BLaER1 (cell line): ENCODE results near the gene CSF1R.

Source experiments
- H3K27ac ChIP-seq: shearing (Covaris generic); formaldehyde crosslinking; 2 replicates; pipeline ENCODE4 v1.8.1; 2022
- H3K27me3 ChIP-seq: shearing (Covaris generic); formaldehyde crosslinking; 2 replicates; pipeline ENCODE4 v1.8.1; 2022
- H3K36me3 ChIP-seq: shearing (Covaris generic); formaldehyde crosslinking; 2 replicates; pipeline ENCODE4 v1.8.1; 2022
- H3K4me1 ChIP-seq: shearing (Covaris generic); formaldehyde crosslinking; 2 replicates; pipeline ENCODE4 v1.8.1; 2022
- H3K4me2 ChIP-seq: shearing (Covaris generic); formaldehyde crosslinking; 2 replicates; pipeline ENCODE4 v1.8.1; 2022
- H3K4me3 ChIP-seq: shearing (Covaris generic); formaldehyde crosslinking; 2 replicates; pipeline ENCODE4 v1.8.1; 2022
- H3K9ac ChIP-seq: shearing (Covaris generic); formaldehyde crosslinking; 2 replicates; pipeline ENCODE4 v1.8.1; 2022
- H3K9me3 ChIP-seq: shearing (Covaris generic); formaldehyde crosslinking; 2 replicates; pipeline ENCODE4 v1.8.1; 2022
- H4K20me1 ChIP-seq: shearing (Covaris generic); formaldehyde crosslinking; 2 replicates; pipeline ENCODE4 v1.8.1; 2022
- Cebpa-rat ChIP-seq: shearing (Covaris generic); IDR thresholded peaks from 2 replicates; pipeline ENCODE4 v1.8.1; 2022

CSF1R gene

GRCh38 chr5:150075806-150076205 lies 10.5 kb downstream of the CSF1R start:
- H3K27me3 ChIP-seq = no peaks in the 10 kb centered on the region
- peaks cover 35% of the 10 kb centered on the region for H3K4me1 ChIP-seq
- no peak overlapping the region for H3K9ac ChIP-seq
- no peak for TF ChIP-seq Cebpa-rat
- peaks cover 17% of the 10 kb centered on the region for H3K9me3 ChIP-seq
- H3K36me3 ChIP-seq = no peaks in the 10 kb centered on the region
- no peak overlapping the region; the same call in 1 of the 2 replicates for H3K4me2 ChIP-seq
- no peaks in the 10 kb centered on the region for H4K20me1 ChIP-seq
- no peak overlapping the region for H3K4me3 ChIP-seq
- H3K27ac ChIP-seq = no peak overlapping the region

DNA sequence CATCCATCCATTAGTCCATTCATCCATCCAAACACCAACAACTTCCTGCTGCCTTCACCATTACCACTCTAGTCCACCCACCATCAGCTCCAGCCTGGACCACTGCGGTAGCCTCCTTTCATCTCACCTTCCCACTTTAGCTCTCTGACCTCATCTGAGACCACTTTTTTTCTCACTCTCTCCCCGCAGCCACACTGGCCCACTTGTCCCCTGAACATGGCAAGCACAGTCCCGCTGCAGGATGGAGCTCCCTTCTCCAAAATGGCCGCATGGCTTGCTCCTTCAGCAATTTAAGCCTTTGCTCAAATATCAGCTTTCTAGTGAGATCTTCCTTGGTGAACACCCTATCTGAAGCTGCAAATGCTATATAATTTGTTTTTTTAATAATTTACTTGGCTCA lies 11.1 kb downstream of the CSF1R start:
- no peaks in the 10 kb centered on the region for H4K20me1 ChIP-seq
- no peak overlapping the region for H3K9ac ChIP-seq
- peaks cover 35% of the 10 kb centered on the region for H3K4me1 ChIP-seq
- H3K4me3 ChIP-seq = no peak overlapping the region
- H3K27ac ChIP-seq = no peak overlapping the region
- peaks cover 17% of the 10 kb centered on the region for H3K9me3 ChIP-seq
- H3K36me3 ChIP-seq = no peaks in the 10 kb centered on the region
- no peaks in the 10 kb centered on the region for H3K27me3 ChIP-seq
- no peak for TF ChIP-seq Cebpa-rat
- no peak overlapping the region for H3K4me2 ChIP-seq

DNA sequence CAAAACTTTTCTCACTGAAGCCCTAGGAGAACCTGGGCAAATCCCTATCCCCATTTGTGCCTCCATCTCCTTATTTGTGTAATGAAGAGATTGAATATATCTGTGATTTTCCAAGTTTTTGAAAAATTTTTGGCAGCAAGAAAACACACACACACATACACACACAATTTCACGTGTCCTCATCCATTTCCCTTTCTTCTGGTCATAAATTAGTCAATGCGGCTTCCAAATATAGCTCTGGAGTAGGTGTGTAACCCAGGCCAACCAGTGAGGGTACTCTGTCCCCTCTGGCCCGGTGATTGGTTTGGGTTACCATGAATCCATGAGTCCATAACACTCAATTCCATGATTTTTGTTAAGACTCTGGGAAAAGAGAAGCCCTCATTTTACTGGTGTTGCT lies 12.7 kb downstream of the CSF1R start:
- no peaks in the 10 kb centered on the region for H4K20me1 ChIP-seq
- no peak overlapping the region for H3K4me3 ChIP-seq
- H3K36me3 ChIP-seq = no peaks in the 10 kb centered on the region
- H3K4me2 ChIP-seq = no peak overlapping the region
- H3K27ac ChIP-seq = no peak overlapping the region
- no peaks in the 10 kb centered on the region for H3K27me3 ChIP-seq
- TF ChIP-seq Cebpa-rat = no peak
- peaks cover 17% of the 10 kb centered on the region for H3K9me3 ChIP-seq
- peaks cover 35% of the 10 kb centered on the region for H3K4me1 ChIP-seq
- H3K9ac ChIP-seq = no peak overlapping the region

DNA sequence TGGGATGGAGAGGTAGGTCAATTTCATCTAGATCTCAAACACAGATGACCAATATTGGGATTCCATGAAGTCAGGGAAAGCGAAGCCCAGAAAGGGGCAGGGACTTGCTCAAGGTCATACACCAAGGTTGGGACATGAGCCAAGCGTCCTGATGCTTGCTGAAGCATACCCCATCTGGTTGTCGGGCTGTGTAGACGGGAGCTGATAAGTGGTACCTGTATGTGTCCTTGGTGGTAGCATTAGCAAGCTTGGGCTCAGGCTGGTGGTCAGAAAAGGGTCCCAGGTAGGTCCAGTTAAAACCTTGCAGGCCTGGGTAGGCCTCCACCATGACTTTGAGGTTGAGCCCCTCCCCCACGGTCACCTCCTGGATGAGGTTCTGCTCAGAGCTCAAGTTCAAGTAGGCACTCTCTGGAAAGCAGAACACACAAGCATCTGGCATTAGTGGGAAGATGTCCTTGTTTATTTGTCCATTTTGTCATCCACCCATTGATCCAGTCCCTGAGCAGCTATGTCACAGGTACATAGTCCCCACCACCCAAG lies 13.2 kb downstream of the CSF1R start:
- H3K9me3 ChIP-seq = peaks cover 17% of the 10 kb centered on the region
- peaks cover 39% of the 10 kb centered on the region for H3K4me1 ChIP-seq
- no peak overlapping the region for H3K4me3 ChIP-seq
- no peak overlapping the region for H3K9ac ChIP-seq
- no peaks in the 10 kb centered on the region for H3K27me3 ChIP-seq
- H3K4me2 ChIP-seq = no peak overlapping the region
- no peak overlapping the region for H3K27ac ChIP-seq
- H3K36me3 ChIP-seq = no peaks in the 10 kb centered on the region
- TF ChIP-seq Cebpa-rat = no peak
- no peaks in the 10 kb centered on the region for H4K20me1 ChIP-seq

- peak overlapping the region; percentile 55 for H3K4me2 ChIP-seq
- H4K20me1 ChIP-seq = no peaks in the 10 kb centered on the region
- H3K4me1 ChIP-seq = peaks cover 56% of the 10 kb centered on the region
- no peaks in the 10 kb centered on the region for H3K36me3 ChIP-seq
- H3K27me3 ChIP-seq = no peaks in the 10 kb centered on the region
- TF ChIP-seq Cebpa-rat = no peak
- peak overlapping the region; percentile 57 for H3K27ac ChIP-seq
- peaks cover 17% of the 10 kb centered on the region for H3K9me3 ChIP-seq
- H3K9ac ChIP-seq = no peak overlapping the region
- no peak overlapping the region for H3K4me3 ChIP-seq
Measured at GRCh38 chr5:150070821-150071220, 15.5 kb downstream of the CSF1R start.

DNA sequence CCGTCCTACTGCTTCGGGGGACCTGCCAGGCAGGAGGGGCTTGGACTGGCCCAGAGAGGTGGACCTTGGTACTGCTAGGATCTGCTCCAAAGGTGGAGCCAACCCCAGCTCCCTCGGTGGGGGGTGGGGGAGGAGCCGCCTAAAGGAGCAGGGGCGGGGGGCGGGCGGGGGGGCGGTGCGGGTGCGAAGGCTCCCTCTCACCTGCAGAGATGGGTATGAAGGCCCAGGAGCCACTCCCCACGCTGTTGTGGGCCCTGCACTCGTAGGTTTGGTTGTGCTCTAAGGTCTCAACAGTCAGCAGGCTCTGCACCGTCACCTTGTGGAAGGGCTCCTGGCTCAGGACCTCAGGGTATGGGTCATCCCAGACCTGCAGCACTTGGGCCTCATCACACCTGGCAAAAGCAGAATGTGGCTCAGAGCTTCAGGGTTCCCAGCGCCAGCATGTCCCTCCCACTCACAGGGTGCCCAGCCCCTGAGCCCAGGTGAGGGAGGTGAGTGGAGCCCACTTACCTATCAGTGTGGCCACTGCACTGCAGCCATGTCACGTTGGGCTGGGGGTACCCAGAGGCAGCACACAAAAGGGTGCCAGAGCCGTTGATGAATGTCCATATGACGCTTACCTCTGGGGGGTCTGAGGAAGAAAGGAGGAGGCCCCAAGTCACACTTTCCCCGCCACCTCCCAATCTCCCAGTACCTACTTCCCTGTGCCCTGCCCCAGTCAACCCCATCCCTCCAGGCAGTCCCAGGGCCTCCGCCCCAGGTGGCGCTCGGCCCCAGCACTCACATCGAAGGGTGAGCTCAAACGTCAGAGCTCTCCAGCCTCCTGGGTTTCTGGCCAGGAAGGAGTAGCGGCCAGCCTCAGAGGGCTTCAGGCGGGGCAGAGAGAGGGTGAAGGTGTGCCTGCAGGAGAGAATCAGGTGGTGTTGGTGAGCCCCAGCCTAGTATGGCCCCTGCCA lies 16.4 kb downstream of the CSF1R start:
- no peak for TF ChIP-seq Cebpa-rat
- Histone ChIP-seq H3K9ac (peak overlapping the region; percentile 82; the same call in 1 of the 2 replicates), H3K27me3 (no peaks in the 10 kb centered on the region), H3K4me3 (no peak overlapping the region), H3K4me2 (peak overlapping the region; percentile 98), H4K20me1 (no peaks in the 10 kb centered on the region), H3K27ac (peak overlapping the region; percentile 95), H3K4me1 (peaks cover 65% of the 10 kb centered on the region), H3K9me3 (peaks cover 17% of the 10 kb centered on the region), H3K36me3 (no peaks in the 10 kb centered on the region)

- H3K4me2 ChIP-seq = peak overlapping the region; percentile 98
- H3K9ac ChIP-seq = peak overlapping the region; percentile 82; the same call in 1 of the 2 replicates
- no peak overlapping the region for H3K4me3 ChIP-seq
- TF ChIP-seq Cebpa-rat = no peak
- no peaks in the 10 kb centered on the region for H3K27me3 ChIP-seq
- no peaks in the 10 kb centered on the region for H4K20me1 ChIP-seq
- peaks cover 17% of the 10 kb centered on the region for H3K9me3 ChIP-seq
- H3K27ac ChIP-seq = peak overlapping the region; percentile 95
- no peaks in the 10 kb centered on the region for H3K36me3 ChIP-seq
- peaks cover 74% of the 10 kb centered on the region for H3K4me1 ChIP-seq
Measured at GRCh38 chr5:150068961-150069645, 17.3 kb downstream of the CSF1R start.

- no peak for TF ChIP-seq Cebpa-rat
- peaks cover 10% of the 10 kb centered on the region for H3K9me3 ChIP-seq
- peaks cover 80% of the 10 kb centered on the region for H3K4me1 ChIP-seq
- H3K27me3 ChIP-seq = no peaks in the 10 kb centered on the region
- no peaks in the 10 kb centered on the region for H4K20me1 ChIP-seq
- peaks cover 3% of the 10 kb centered on the region; the same call in 1 of the 2 replicates for H3K36me3 ChIP-seq
- H3K4me2 ChIP-seq = peak overlapping the region; percentile 98
- no peak overlapping the region for H3K4me3 ChIP-seq
- peak overlapping the region; percentile 82; the same call in 1 of the 2 replicates for H3K9ac ChIP-seq
- H3K27ac ChIP-seq = peak overlapping the region; percentile 95
Measured at GRCh38 chr5:150068472-150068871, 17.9 kb downstream of the CSF1R start.

GRCh38 chr5:150068071-150068470 lies 18.3 kb downstream of the CSF1R start:
- Histone ChIP-seq H3K27ac (peak overlapping the region; percentile 95), H3K4me3 (no peak overlapping the region), H3K4me2 (peak overlapping the region; percentile 98), H4K20me1 (no peaks in the 10 kb centered on the region), H3K36me3 (peaks cover 7% of the 10 kb centered on the region; the same call in 1 of the 2 replicates), H3K9ac (peak overlapping the region; percentile 82; the same call in 1 of the 2 replicates), H3K9me3 (peaks cover 6% of the 10 kb centered on the region), H3K27me3 (no peaks in the 10 kb centered on the region), H3K4me1 (peaks cover 84% of the 10 kb centered on the region)
- TF ChIP-seq Cebpa-rat = no peak
